Measurements from ENCODE around the gene CYRIA.

CYRIA gene

DNA sequence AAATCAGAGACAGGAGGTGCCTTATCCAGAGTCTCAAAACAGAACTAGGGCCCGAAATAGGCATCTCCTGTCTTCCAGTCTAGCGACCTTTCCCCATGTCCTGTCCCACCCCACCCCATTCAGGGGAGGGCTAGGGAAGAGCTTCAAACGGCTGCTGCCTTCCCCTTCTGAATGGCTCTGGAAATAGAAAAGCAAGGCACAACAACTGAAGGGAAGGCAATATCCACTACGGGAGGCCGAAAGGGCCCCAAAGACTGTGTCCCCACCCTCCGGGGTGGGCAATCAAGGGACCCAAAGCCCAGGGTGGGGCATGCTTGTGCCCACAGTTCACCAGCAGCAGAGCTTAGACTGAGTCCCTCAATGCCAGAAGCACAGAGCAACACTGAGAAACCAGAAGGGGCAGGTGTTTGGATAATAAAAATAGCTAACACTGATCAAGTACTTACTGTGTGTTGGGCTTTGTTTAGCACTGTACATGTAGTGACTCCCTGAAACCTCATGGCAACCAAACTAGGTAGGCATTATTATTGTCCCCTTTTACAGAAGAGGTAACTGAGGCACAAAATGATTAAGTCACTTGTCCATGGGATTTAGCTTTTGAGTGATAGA is 38.5 kb downstream of the CYRIA start:
- FAIRE-seq: no peak

DNA sequence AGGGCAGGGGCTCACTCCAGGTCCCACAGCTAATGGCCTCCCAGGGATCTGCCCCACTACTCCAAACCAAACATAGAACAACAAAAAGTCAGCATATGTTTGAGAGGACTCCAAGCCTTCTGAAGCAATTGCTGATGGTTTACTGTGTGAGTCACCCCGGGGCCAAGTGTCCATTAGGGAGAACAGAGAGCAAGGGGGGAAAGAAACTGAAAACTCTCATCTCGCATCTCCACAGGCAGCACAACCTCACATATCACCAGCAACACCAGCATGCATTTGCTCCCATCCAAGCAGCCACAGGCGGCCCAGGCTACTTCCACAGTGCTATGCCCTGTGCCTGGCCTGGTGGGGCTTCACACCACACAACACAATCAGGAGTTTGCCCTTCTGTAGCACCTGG is 39.1 kb downstream of the CYRIA start:
- no peak for FAIRE-seq

DNA sequence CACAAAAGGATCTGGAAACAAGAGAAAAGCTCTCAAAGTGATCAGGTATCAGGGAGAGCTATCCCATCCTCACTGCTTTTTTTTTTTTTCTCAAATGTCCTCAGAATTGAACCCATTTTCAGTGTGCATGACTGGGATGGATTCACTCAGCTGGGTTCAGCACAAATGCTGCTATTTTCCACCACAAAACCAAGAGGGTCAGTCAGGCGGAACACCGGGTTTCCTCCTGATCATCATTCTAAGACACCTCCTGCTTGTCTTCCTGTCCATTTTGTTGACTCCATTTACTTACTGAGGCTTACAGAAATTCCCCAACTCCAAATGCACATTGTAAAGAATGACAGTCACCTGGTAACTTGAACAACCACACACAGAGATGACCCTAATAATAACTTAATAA is 39.9 kb downstream of the CYRIA start:
- FAIRE-seq: no peak

DNA sequence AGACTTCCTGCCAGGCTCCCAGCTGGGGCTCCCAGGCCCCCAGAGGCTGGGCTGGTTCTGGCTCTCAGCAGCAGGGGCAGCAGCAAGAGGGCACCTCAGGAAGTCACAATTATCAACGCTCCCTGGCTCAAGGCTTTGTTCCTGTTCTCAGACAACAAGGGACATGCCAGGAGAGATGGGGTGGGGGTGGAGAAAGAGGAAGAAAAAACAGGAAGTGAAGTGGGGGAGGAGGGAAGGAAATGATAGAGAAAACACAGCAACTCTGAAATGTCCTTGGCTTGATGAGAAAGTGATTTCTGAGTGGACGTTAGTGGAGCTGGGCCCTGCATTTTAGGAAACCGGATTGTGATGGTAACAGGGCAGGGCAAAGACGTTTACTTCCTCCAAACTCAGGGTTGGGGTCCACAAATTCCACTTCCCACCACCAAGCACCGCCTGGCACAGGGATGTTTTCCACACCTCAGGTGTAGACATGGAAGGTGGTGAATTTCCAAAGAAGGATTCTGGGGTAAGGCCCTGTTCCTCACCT is 40.4 kb downstream of the CYRIA start:
- no peak for FAIRE-seq

DNA sequence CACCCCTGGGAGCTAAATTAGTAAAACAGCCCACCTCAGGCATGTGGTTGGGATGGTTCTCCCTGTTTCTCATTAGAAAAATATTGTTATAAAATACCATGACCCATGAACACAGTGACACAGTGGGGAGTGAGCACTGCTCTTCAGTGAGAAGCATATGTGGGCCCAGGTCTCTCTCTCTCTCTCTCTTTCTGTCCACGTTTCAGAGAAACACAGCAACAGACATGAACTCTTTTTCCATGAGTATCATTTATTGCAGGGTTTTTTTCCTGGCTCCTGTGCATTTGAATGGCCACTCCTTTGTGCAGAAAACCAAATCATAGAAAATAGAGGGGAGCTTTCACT is 41.2 kb downstream of the CYRIA start:
- FAIRE-seq: no peak

DNA sequence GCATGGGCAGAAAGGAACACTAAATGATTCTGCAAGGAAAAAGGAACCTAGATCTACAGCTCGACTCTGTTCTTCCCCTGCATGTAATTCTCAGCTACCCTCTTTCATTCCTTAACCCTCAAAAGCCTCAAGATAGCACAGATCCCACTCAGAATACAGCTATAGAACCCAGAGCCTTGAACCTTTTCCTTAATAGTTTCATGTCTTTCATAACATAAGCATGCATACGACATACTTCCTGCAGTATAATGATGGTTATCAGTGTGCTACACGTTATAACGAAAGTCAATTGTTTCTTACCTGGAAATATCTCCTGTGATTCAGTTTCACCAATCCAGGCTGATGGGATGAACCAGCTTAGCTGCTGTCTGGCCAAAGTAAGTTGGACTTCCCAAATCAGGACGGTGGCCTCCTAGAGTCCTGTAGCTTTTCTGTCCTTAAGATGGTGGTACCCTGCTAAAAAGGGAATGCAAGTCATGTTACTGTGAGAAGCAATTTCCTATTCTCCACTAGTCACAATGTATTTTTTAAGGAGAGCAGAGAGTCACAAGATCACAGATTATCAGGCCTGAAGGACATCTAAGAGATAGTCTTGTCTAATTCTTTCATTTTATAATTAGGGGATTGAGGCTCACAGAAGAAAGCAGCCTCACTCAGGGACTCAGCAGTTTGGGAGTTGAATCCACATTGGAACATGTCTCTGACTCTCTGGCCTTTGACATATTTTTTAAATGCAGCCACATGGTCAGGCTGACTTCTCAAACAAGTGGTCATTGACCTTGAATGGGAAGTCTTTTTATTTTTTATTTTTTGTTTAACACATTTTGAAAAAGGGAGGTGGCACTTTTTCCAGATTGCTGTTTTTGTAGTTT is 41.8 kb downstream of the CYRIA start:
- no peak for FAIRE-seq

DNA sequence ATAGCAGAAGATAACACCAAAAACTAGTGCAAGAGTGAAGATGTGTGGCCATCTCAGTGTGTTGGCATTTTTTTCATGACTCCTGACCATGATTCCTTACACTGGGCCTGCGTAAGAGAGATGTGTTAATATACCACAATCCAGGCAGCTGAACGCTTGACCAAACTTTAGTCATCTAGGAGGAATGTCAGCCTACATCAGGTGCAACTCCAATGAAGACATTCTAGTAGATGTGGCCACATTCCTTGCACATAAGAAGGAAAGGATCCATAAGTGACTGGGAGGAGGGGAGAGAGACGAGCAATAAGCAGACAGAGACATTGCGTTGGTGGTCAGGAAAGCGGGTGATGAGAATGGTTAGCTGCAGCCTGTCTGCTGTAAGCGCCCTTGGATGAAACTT is 42.6 kb downstream of the CYRIA start:
- no peak for FAIRE-seq

DNA sequence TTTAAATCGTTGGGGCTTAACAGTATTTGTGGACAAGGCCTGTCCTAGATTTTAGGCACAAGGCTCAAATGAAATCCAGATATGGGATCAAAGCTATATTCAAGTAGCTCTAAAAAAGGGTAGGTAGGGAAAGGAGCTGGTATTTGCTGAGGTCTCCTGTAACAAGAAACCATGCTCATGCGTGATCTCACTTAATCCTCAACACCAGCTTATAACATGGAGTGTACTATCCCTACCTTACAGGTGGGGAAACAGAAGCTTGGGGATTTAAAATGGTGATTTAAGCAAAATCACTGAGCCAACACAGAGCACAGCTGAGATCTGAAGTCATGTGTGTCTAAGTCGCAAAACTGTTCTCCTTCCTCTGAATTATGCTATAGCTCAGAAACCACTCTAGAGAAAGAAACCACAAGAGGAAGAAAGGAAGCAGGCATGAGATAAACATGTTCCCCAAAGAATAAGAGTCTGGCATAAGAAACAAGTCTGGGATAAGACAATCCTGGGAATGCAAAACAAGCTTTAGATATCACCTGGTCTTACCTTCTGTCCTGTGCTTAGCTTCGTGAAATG is 43.1 kb downstream of the CYRIA start:
- FAIRE-seq: no peak

DNA sequence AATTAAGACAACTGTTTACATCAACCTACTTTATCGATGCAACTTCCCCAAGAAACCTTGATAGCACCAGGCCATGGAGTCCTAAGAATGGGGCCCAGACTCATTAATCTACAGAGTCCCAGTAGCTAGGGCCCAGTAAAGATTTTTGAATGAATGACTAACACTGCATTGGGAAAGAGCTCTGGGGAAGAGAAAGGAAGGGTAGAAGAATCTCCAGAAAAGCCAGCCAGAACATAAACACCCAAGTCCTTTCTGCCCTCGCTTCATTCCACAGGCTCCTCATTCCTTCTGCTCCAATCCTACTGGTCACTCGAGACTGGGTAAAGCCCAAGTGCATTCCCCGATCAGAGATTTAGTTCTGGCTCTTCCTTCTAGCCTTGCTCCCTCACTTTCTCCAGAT is 44.3 kb downstream of the CYRIA start:
- no peak for FAIRE-seq

DNA sequence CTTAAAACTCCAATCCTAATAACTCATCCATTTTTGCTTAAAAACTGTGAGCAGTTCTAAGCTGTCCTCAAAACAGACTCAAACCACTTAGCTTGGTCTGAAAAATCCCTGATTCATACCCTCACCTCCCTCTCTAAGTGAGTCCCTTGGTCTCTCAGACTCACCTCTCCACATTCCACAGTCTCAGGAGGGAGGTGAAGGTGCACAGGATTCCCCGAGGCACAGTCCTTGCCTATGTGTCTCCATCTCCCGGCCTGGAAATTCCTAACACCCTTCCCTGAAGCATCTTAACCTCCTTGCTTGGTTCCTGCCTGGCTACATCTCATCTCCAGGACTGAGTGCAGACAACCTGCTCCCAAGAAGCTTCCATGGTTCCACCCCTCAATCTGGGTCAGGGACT is 45.0 kb downstream of the CYRIA start:
- no peak for FAIRE-seq

DNA sequence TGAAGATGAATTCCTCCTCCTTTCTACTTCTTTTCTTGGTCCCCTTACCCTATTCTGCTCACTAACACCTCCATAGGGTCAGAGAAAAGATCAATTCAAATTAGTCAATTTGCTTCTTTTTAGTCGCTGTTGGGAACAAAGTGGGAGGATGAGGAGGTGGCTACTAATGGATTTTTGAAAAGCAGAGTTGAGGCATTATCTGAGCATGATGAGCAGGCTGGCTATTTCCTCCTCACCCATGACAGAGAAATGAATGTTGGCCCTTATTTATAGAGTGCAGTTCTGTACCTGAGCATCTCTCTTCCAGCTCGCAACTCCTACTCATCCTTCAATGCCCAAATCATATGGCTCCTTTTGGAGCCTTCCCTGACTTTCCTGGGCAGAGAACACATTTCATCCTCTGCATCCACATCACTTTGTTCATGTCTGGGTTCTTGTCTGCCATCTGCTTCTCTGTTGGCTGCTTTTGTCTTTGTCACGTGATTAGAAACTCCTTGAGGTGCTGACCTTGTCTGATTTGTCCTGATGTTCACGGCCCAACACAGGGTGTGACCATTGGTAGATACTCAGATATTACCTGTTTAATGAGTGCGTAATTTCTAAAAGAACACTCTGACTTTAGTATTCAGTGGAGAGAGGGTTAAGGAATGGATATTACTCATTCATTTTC is 45.9 kb downstream of the CYRIA start:
- FAIRE-seq: no peak

DNA sequence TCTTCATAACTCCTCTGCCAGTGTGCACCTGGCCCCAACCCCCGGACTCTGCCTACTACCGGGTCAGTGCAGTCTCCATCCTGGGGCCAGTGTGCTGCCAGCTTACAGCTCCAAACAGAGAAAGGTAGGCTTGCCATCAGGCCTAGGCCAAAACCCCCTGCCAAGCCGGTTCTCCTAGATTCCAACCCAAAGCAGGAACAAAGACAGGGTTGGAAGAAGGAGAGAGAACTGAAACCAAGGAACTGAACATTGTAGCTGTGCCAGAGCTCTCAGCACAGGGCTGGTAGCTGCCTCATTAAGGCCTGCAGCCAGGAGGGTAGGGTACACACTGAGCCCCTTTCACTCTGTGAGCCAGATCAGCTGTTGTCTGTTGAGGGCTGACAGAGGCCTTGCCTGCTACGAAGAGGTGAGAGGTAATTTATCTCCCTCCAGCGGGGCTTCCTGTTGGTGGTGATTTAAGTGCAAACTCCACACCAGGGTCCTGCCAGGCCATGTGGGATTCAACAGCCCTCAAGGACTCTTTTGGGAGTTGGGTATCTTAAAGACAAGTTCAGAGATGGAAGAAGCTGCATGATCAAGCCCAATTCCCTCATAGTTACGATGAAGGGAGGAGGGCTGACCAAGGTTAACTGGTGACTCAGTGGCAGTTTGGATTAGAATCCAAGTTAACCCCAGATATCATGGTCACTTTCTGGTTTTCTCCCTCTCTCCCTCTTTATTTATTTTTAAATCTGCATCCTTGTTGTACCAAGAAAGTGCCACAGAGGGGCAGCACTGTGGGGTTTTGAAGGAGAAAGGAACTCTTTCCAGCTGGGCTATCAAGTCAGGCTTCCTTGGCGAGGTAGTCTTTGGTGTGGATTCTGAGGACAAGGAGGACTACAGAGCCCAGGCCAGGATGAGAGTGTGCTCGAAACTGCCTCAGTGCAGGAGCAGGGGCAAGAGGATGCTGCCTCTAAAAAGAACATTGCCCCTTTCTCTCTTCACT is 48.1 kb downstream of the CYRIA start:
- FAIRE-seq: no peak
